ENCODE data around the gene G3BP1.
A peak's percentile ranks its signal among the peaks of the same experiment; 100 is the strongest.

Gene G3BP1

DNA sequence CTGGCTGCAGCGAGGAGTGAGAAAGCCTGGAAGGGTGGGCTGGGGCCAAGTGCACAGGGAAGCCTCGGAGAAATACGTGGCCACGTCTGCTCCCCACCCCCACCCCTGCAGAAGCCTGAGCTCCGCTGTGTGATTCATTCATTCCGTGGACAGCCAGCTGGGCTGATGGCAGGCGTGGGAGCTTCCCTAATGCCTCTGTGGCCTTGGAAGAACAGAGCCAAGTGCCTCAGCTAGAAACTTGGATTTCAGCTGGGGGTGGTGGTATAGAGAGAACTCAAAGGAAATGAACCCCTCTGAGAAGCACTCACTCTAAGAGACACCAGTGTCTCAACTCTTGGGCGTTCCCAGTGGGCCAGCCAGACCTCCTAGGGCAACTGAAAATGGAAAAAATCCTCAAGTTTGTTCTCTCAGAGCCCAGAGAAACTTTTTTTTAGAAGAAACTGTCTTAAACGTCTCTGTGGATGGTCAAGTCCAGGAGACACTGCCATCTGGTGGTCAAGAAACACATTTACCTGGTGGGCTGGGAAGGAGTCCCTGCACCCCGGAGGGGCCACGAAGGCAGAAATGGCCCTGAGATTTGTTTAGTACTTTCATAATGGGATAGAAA, 31.3 kb upstream of the G3BP1 start:
- Histone ChIP-seq H3K4me3 (ENCODE audit: low read length) (no peak overlapping the region), H3K27me3 (ENCODE audit: control insufficient read depth, insufficient read depth, low read length) (no peaks in the 10 kb centered on the region), H3K36me3 (ENCODE audit: control insufficient read depth, insufficient read depth, low read length) (no peaks in the 10 kb centered on the region), H3K4me1 (ENCODE audit: control insufficient read depth, insufficient read depth, low read length) (peaks cover 8% of the 10 kb centered on the region), H3K9ac (ENCODE audit: low read length) (no peak overlapping the region), H3K27ac (ENCODE audit: low read depth, low read length) (peak overlapping the region; percentile 64)

DNA sequence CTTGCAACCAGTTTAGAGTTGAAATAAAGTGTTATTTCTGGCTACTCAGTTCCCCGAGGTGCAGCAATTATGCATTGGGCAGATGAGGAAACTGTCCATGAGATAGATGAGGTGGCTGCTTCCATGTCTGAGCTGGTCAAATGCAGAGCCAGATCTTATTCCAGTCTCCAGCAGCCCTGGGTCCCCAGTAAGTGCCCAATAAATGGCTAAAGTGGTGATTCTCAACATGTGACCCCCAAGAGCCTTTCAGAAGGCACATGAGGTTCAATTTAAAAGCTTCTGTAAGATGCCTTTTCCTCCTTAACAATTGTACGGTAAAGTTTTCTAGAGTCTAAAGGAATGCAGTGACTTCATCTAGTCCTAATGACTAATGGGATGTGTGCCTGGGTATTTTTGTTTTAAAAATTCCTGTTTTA, 30.8 kb upstream of the G3BP1 start:
- Histone ChIP-seq H3K27ac (ENCODE audit: low read depth, low read length) (peak overlapping the region; percentile 64), H3K9ac (ENCODE audit: low read length) (no peak overlapping the region), H3K36me3 (ENCODE audit: control insufficient read depth, insufficient read depth, low read length) (no peaks in the 10 kb centered on the region), H3K4me1 (ENCODE audit: control insufficient read depth, insufficient read depth, low read length) (peaks cover 8% of the 10 kb centered on the region), H3K27me3 (ENCODE audit: control insufficient read depth, insufficient read depth, low read length) (no peaks in the 10 kb centered on the region), H3K4me3 (ENCODE audit: low read length) (no peak overlapping the region)

DNA sequence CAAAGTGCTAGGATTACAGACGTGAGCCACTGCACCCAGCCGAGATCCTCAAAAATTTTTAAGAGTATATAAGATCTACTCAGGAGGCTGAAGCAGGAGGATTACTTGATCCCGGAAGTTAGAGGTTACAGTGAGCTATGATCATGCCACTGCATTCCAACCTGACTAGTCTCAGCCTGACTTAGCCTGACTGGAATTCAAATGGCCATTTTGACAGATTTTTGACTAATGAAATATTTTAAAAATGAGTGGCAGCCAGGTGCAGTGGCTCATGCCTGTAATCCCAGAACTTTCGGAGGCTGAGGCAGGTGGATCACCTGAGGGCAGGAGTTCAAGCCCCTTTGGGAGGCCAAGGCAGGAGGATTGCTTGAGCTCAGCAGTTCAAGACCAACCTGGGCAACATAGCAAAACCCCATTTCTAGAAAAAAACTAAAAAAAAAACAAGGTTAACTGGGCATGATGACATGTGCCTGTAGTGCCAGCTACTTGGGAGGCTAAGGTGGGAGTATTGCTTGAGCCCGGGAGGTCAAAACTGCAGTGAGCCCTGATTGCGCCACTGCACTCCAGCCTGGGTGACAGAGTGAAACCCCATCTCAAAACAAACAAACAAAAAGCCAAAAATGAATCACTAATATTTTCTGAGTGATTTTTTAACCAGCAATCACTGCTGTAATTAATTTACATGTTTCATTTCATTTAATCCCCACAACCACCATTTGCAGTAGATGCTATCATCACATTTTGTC, 29.9 kb upstream of the G3BP1 start:
- H3K36me3 ChIP-seq (ENCODE audit: control insufficient read depth, insufficient read depth, low read length): no peaks in the 10 kb centered on the region
- no peak overlapping the region for H3K4me3 ChIP-seq (ENCODE audit: low read length)
- H3K27ac ChIP-seq (ENCODE audit: low read depth, low read length): no peak overlapping the region
- H3K4me1 ChIP-seq (ENCODE audit: control insufficient read depth, insufficient read depth, low read length): peaks cover 8% of the 10 kb centered on the region
- no peaks in the 10 kb centered on the region for H3K27me3 ChIP-seq (ENCODE audit: control insufficient read depth, insufficient read depth, low read length)
- H3K9ac ChIP-seq (ENCODE audit: low read length): no peak overlapping the region

DNA sequence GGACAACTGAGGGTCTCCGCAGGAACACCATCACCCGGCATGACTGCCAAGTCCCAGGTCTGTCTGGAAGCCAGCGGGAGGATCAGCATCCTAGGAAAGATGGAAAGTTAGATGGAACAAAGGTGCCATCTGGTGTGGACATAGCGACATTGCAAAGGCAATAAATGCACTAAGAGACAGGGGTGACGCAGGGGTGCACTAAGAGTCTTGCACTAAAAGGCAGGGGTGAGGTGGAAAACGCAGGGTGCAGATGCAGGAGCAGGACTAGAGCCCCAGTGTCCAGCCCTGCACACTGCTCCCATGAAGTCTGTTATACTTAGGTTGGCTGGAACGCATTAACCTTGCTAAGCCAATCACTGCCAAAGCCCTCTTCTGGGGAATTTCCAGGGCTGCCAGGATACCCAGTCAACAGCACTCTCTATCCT, 28.9 kb upstream of the G3BP1 start:
- Histone ChIP-seq H3K36me3 (ENCODE audit: control insufficient read depth, insufficient read depth, low read length) (no peaks in the 10 kb centered on the region), H3K4me1 (ENCODE audit: control insufficient read depth, insufficient read depth, low read length) (peaks cover 8% of the 10 kb centered on the region), H3K9ac (ENCODE audit: low read length) (no peak overlapping the region), H3K27me3 (ENCODE audit: control insufficient read depth, insufficient read depth, low read length) (no peaks in the 10 kb centered on the region), H3K27ac (ENCODE audit: low read depth, low read length) (no peak overlapping the region), H3K4me3 (ENCODE audit: low read length) (no peak overlapping the region)

DNA sequence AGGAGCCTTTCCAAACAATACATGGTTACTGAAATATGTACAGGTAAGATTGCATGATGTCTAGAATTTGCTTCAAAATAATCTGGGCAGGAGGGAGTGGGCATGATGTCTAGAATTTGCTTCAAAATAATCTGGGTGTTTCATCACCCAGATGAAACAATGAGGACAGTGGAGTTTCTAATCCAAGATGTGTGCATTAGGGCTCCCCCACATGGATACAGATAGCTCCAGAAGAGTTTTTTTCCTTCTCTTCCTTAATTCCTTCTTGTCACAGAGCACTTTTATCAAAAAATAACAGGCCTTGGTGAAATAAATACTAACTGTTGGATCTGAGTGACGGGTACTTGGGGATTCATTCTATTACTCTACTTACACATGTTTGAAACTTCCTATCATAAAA, 28.2 kb upstream of the G3BP1 start:
- Histone ChIP-seq H3K4me1 (ENCODE audit: control insufficient read depth, insufficient read depth, low read length) (peaks cover 8% of the 10 kb centered on the region), H3K27me3 (ENCODE audit: control insufficient read depth, insufficient read depth, low read length) (no peaks in the 10 kb centered on the region), H3K4me3 (ENCODE audit: low read length) (no peak overlapping the region), H3K27ac (ENCODE audit: low read depth, low read length) (no peak overlapping the region), H3K9ac (ENCODE audit: low read length) (no peak overlapping the region), H3K36me3 (ENCODE audit: control insufficient read depth, insufficient read depth, low read length) (no peaks in the 10 kb centered on the region)

DNA sequence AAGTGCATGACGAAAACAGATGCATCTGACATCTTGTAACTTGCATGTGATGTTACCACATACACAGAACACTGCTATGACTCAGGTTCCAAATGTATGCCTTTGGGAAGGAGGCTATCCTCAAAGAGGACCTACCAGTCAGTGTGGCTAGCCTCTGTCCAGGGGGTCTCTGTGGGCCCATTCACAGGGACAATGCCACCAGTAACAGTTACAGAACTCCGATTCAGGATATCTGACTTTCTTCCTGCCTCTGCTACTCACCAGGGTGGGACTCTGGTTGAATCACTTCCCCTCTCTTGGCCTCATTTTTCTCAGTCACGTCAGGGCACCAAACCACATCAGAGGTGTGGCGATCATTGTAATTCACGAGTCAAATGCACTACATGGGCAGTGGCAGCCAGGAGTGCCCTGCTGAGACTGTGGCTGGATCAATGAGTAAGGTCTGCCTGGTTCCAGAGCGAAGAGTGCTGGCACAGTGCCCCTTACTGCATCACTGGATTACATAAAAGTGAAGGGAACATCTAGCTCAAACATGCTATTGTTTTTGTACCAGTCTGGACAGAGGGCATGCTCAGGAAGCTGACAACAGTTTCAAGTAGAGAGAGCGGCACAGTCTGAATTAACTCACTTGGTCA, 26.6 kb upstream of the G3BP1 start:
- Histone ChIP-seq H3K4me3 (ENCODE audit: low read length) (no peak overlapping the region), H3K4me1 (ENCODE audit: control insufficient read depth, insufficient read depth, low read length) (peaks cover 4% of the 10 kb centered on the region), H3K36me3 (ENCODE audit: control insufficient read depth, insufficient read depth, low read length) (no peaks in the 10 kb centered on the region), H3K27me3 (ENCODE audit: control insufficient read depth, insufficient read depth, low read length) (no peaks in the 10 kb centered on the region), H3K9ac (ENCODE audit: low read length) (no peak overlapping the region), H3K27ac (ENCODE audit: low read depth, low read length) (peak overlapping the region; percentile 64)

DNA sequence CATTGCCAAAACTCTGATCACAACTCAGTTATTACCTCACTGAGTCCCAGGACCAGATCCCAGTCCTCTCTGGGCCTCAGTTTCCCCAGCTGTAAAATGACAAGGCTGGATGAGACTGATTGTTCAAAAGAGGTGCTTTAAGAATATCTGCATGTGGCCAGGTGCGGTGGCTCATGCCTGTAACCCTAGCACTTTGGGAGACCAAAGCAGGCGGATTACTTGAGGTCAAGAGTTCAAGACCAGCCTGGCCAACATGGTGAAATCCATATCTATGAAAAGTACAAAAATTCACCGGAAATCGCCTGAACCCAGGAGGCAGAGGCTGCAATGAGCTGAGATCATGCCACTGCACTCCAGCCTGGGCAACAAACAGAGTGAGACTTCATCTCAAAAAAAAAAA, 21.6 kb upstream of the G3BP1 start:
- Histone ChIP-seq H3K9ac (ENCODE audit: low read length) (no peak overlapping the region), H3K4me1 (ENCODE audit: control insufficient read depth, insufficient read depth, low read length) (no peaks in the 10 kb centered on the region), H3K36me3 (ENCODE audit: control insufficient read depth, insufficient read depth, low read length) (no peaks in the 10 kb centered on the region), H3K27me3 (ENCODE audit: control insufficient read depth, insufficient read depth, low read length) (no peaks in the 10 kb centered on the region), H3K4me3 (ENCODE audit: low read length) (no peak overlapping the region), H3K27ac (ENCODE audit: low read depth, low read length) (no peak overlapping the region)

DNA sequence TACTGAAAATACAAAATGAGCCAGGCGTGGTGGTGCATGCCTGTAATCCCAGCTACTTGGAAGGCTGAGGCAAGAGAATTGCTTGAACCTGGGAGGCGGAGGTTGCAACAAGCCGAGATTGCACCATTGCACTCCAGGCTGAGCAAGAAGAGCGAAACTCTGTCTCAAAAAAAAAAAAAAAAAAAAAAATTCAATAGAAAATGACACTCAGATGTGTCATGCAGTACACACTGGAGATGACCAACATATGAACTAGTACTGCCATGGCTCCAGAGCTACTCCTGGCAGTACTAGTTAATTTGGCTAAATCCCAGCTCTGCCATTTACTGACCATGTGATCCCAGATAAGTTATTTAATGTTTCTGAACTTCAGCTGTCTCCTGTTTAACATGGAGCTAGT, 20.7 kb upstream of the G3BP1 start:
- Histone ChIP-seq H3K4me3 (ENCODE audit: low read length) (no peak overlapping the region), H3K36me3 (ENCODE audit: control insufficient read depth, insufficient read depth, low read length) (no peaks in the 10 kb centered on the region), H3K4me1 (ENCODE audit: control insufficient read depth, insufficient read depth, low read length) (no peaks in the 10 kb centered on the region), H3K27ac (ENCODE audit: low read depth, low read length) (no peak overlapping the region), H3K27me3 (ENCODE audit: control insufficient read depth, insufficient read depth, low read length) (no peaks in the 10 kb centered on the region), H3K9ac (ENCODE audit: low read length) (no peak overlapping the region)

DNA sequence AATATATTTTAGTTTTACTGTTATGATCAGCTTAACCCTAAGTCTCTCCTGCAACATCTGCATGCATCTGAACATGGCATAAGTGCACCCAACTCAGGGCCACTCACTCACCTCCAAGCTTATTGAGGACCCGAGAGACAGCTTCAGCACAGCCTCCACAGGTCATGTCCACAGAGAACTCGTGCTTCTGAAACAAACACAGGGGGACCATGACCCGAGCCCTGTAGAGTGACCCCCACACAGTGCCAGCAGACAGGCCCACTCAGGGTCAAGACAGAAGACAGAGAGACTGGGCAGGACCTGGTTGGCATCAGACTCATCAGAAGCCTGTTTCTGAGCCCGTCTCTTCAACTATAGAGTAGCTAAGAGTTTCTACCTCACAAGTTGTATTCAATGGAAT, 20.2 kb upstream of the G3BP1 start:
- Histone ChIP-seq H3K4me1 (ENCODE audit: control insufficient read depth, insufficient read depth, low read length) (no peaks in the 10 kb centered on the region), H3K27me3 (ENCODE audit: control insufficient read depth, insufficient read depth, low read length) (no peaks in the 10 kb centered on the region), H3K9ac (ENCODE audit: low read length) (no peak overlapping the region), H3K36me3 (ENCODE audit: control insufficient read depth, insufficient read depth, low read length) (no peaks in the 10 kb centered on the region), H3K27ac (ENCODE audit: low read depth, low read length) (no peak overlapping the region), H3K4me3 (ENCODE audit: low read length) (no peak overlapping the region)

DNA sequence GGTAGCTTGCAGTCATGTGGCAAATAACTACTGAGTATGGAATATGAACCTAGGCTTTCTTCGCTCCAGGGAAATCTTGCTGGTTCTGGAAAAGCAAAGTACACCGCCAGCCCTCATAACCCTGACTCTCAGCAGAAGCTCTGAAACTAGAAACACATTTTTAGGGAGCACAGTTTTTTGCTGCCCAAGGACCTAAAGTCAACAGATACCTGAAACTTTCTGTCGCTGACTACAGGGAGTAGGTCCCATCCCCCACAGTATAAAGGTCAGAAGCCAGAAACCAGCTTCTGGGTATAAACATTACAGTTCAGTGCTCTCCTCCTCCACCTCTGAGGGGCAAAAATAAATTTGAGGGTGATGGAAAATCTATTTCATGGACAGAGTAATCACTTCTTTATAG, 16.4 kb upstream of the G3BP1 start:
- H3K36me3 ChIP-seq (ENCODE audit: control insufficient read depth, insufficient read depth, low read length): no peaks in the 10 kb centered on the region
- no peak overlapping the region for H3K27ac ChIP-seq (ENCODE audit: low read depth, low read length)
- no peak overlapping the region for H3K4me3 ChIP-seq (ENCODE audit: low read length)
- H3K9ac ChIP-seq (ENCODE audit: low read length): no peak overlapping the region
- peaks cover 11% of the 10 kb centered on the region for H3K4me1 ChIP-seq (ENCODE audit: control insufficient read depth, insufficient read depth, low read length)
- H3K27me3 ChIP-seq (ENCODE audit: control insufficient read depth, insufficient read depth, low read length): no peaks in the 10 kb centered on the region

DNA sequence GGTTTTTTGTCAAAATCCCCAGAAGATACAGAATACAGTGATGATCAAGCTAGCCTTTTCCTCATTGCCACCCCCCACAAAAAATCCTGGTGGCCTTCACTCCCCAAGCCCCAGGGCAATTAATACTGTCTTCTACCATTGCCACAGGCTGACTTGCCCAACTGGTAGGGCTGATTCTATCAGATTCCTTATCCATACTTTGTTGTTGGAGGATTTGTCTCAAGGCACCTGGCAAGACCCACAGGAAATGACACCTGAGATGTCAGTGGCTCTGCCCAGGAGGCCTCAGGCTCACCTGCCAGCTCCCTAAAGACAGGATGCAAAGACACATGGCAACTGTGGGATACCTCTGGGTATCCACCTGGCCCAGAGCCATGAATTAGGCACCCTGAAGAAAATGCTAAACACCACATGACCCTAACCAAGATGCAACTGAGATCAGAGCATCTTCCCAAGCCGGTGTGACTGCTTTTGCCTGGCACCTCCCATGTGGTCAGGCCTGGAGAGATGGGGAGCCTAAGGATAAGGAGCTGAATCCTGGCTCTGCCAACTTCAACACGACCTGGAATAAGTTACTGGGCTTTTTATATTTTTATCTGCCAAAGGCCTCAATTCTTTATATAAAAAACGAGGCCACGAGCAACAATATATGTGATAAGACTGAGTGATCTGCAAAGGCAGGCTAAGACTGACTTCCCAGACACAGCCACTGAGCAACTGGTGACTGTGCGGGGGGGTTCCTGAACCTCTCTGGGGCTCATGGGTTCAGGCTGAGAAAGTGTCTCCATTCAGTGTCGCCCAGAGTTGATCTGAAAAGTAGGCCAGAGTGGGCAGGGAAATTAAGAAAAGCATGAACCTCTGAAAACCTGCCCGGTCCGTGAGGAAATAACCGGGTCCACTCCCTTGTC, 14.3 kb upstream of the G3BP1 start:
- peaks cover 11% of the 10 kb centered on the region for H3K4me1 ChIP-seq (ENCODE audit: control insufficient read depth, insufficient read depth, low read length)
- H3K9ac ChIP-seq (ENCODE audit: low read length): peak overlapping the region; percentile 50
- H3K4me3 ChIP-seq (ENCODE audit: low read length): peak overlapping the region; percentile 83
- H3K27me3 ChIP-seq (ENCODE audit: control insufficient read depth, insufficient read depth, low read length): no peaks in the 10 kb centered on the region
- H3K36me3 ChIP-seq (ENCODE audit: control insufficient read depth, insufficient read depth, low read length): no peaks in the 10 kb centered on the region
- H3K27ac ChIP-seq (ENCODE audit: low read depth, low read length): no peak overlapping the region

DNA sequence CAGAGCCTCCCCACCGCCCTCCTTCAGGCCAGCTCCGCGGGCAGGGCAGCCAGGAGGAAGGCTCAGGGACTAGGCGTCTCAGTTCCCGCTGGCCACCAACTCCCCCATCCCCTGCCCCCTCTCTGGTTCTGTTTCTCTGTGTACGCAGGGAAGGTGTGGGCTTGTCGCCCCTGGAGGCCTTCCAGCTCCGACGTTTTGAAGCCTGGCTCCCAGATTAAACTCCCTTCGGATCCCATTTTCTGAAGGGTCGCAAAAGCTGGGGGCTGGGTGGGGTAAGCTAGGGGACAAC, 13.7 kb upstream of the G3BP1 start:
- Histone ChIP-seq H3K4me1 (ENCODE audit: control insufficient read depth, insufficient read depth, low read length) (peaks cover 11% of the 10 kb centered on the region), H3K27ac (ENCODE audit: low read depth, low read length) (peak overlapping the region; percentile 26), H3K27me3 (ENCODE audit: control insufficient read depth, insufficient read depth, low read length) (no peaks in the 10 kb centered on the region), H3K9ac (ENCODE audit: low read length) (peak overlapping the region; percentile 50), H3K4me3 (ENCODE audit: low read length) (peak overlapping the region; percentile 83), H3K36me3 (ENCODE audit: control insufficient read depth, insufficient read depth, low read length) (no peaks in the 10 kb centered on the region)
